ENCODE data around the gene UGT1A6. TPM values are rescaled to one million over a fixed set of nuclear protein-coding genes. Genes with fewer than 3 reads are reported as not detected.

UGT1A6 gene
- total RNA-seq, 1 experiment from 2014 or later = not detected

GRCh38 chr2:233766416-233766815 lies 73.7 kb downstream of the UGT1A6 start:
- DNase-seq (ENCODE audit: low read depth) = no peak

GRCh38 chr2:233768076-233768475 lies 75.4 kb downstream of the UGT1A6 start:
- peak; percentile 24 for DNase-seq (ENCODE audit: low read depth)

- no peak for DNase-seq (ENCODE audit: low read depth)
Measured at GRCh38 chr2:233769260-233769659, 76.6 kb downstream of the UGT1A6 start.

GRCh38 chr2:233772153-233772552 lies 79.5 kb downstream of the UGT1A6 start:
- no peak for DNase-seq (ENCODE audit: low read depth)

GRCh38 chr2:233772583-233772982 lies 79.9 kb downstream of the UGT1A6 start:
- no peak for DNase-seq (ENCODE audit: low read depth)

GRCh38 chr2:233773854-233774253 lies 81.2 kb downstream of the UGT1A6 start:
- DNase-seq (ENCODE audit: low read depth) = no peak

- DNase-seq (ENCODE audit: low read depth) = no peak
Measured at GRCh38 chr2:233775414-233775813, 82.7 kb downstream of the UGT1A6 start.

GRCh38 chr2:233778030-233778429 lies 85.3 kb downstream of the UGT1A6 start, which contains the start of gene MROH2A:
Gene MROH2A (plus strand): TSS chr2:233778330. CDS start chr2:233779359, 1,029 bp downstream.
- DNase-seq (ENCODE audit: low read depth) = no peak

- no peak for DNase-seq (ENCODE audit: low read depth)
Measured at GRCh38 chr2:233779722-233780121, 87.0 kb downstream of the UGT1A6 start.

GRCh38 chr2:233780771-233781170 lies 88.1 kb downstream of the UGT1A6 start:
- DNase-seq (ENCODE audit: low read depth) = peak; percentile 42

- DNase-seq (ENCODE audit: low read depth) = no peak
Measured at GRCh38 chr2:233789554-233789953, 96.9 kb downstream of the UGT1A6 start.

GRCh38 chr2:233791151-233791882 lies 98.6 kb downstream of the UGT1A6 start:
- no peak for DNase-seq (ENCODE audit: low read depth)

GRCh38 chr2:233791883-233792329 lies 99.2 kb downstream of the UGT1A6 start:
- no peak for DNase-seq (ENCODE audit: low read depth)

- no peak for DNase-seq (ENCODE audit: low read depth)
Measured at GRCh38 chr2:233792720-233793119, 100.0 kb downstream of the UGT1A6 start.

GRCh38 chr2:233793465-233794127 lies 100.9 kb downstream of the UGT1A6 start:
- DNase-seq (ENCODE audit: low read depth) = no peak

GRCh38 chr2:233794128-233794658 lies 101.5 kb downstream of the UGT1A6 start:
- no peak for DNase-seq (ENCODE audit: low read depth)

GRCh38 chr2:233795735-233796171 lies 103.1 kb downstream of the UGT1A6 start:
- no peak for DNase-seq (ENCODE audit: low read depth)

GRCh38 chr2:233796254-233796653 lies 103.6 kb downstream of the UGT1A6 start:
- no peak for DNase-seq (ENCODE audit: low read depth)

- DNase-seq (ENCODE audit: low read depth) = no peak
Measured at GRCh38 chr2:233798335-233799086, 105.8 kb downstream of the UGT1A6 start.

GRCh38 chr2:233799087-233799665 lies 106.5 kb downstream of the UGT1A6 start:
- no peak for DNase-seq (ENCODE audit: low read depth)

- no peak for DNase-seq (ENCODE audit: low read depth)
Measured at GRCh38 chr2:233799716-233800115, 107.0 kb downstream of the UGT1A6 start.

GRCh38 chr2:233800208-233800607 lies 107.5 kb downstream of the UGT1A6 start:
- no peak for DNase-seq (ENCODE audit: low read depth)
